Activated naive CD4-positive, alpha-beta T cell treated with anti-CD3 and anti-CD28 coated beads, Interleukin-2, amount 10 ng/mL, durations not matched to agents 7 days and 5 days (primary cell): ENCODE data around the gene PDE4B.

Source experiments
- CTCF ChIA-PET: fragments of 350-600 bp; sonication (Branson Sonifier 250); formaldehyde crosslinking; loops from one replicate; lab custom pipeline; 2021; ENCODE audit warnings: antibody characterized with exemption; lab: Charles Lee
- DNase-seq: peaks from one replicate; pipeline ENCODE4 v3.0.0-alpha.2; 2020
- H3K27ac Mint-ChIP-seq: one replicate; pipeline ENCODE4 v1.8.0; 2021; ENCODE audit warnings: mild to moderate bottlenecking, moderate library complexity, mixed read lengths
- H3K27me3 Mint-ChIP-seq: one replicate; pipeline ENCODE4 v1.8.0; 2021; ENCODE audit warnings: mild to moderate bottlenecking, mixed read lengths
- H3K36me3 Mint-ChIP-seq: one replicate; pipeline ENCODE4 v1.8.0; 2021; ENCODE audit warnings: mixed read lengths
- H3K4me1 Mint-ChIP-seq: one replicate; pipeline ENCODE4 v1.8.0; 2021; ENCODE audit warnings: mixed read lengths
- H3K4me3 Mint-ChIP-seq: one replicate; pipeline ENCODE4 v1.8.0; 2021; ENCODE audit warnings: mild to moderate bottlenecking, moderate library complexity, mixed read lengths
- H3K9me3 Mint-ChIP-seq: one replicate; pipeline ENCODE4 v1.8.0; 2021; ENCODE audit warnings: mixed read lengths

The PDE4B gene

GRCh38 chr1:65939191-65939590 lies 146.5 kb downstream of the PDE4B start:
- Mint-ChIP-seq H3K4me1 (no peaks in the 10 kb centered on the region), H3K27ac (no peak overlapping the region), H3K27me3 (peaks cover 9% of the 10 kb centered on the region), H3K4me3 (no peak overlapping the region), H3K36me3 (no peaks in the 10 kb centered on the region), H3K9me3 (no peaks in the 10 kb centered on the region)
- CTCF ChIA-PET = no interaction called here
- no peak for DNase-seq

GRCh38 chr1:65939636-65940035 lies 146.9 kb downstream of the PDE4B start:
- CTCF ChIA-PET = no interaction called here
- Mint-ChIP-seq H3K27ac (no peak overlapping the region), H3K36me3 (no peaks in the 10 kb centered on the region), H3K9me3 (no peaks in the 10 kb centered on the region), H3K4me1 (no peaks in the 10 kb centered on the region), H3K27me3 (peaks cover 9% of the 10 kb centered on the region), H3K4me3 (no peak overlapping the region)
- DNase-seq = no peak

- no peak overlapping the region for H3K27ac Mint-ChIP-seq
- H3K36me3 Mint-ChIP-seq = no peaks in the 10 kb centered on the region
- H3K27me3 Mint-ChIP-seq = peaks cover 9% of the 10 kb centered on the region
- CTCF ChIA-PET = no interaction called here
- H3K4me1 Mint-ChIP-seq = no peaks in the 10 kb centered on the region
- no peak for DNase-seq
- H3K9me3 Mint-ChIP-seq = no peaks in the 10 kb centered on the region
- H3K4me3 Mint-ChIP-seq = no peak overlapping the region
These were observed 147.4 kb downstream of the PDE4B start for GRCh38 chr1:65940126-65940525.

- H3K4me1 Mint-ChIP-seq = no peaks in the 10 kb centered on the region
- DNase-seq = no peak
- CTCF ChIA-PET = no interaction called here
These were observed 149.8 kb downstream of the PDE4B start for GRCh38 chr1:65942476-65942875.

GRCh38 chr1:65946376-65946775 lies 153.7 kb downstream of the PDE4B start:
- Mint-ChIP-seq H3K4me1 (no peaks in the 10 kb centered on the region), H3K27ac (no peak overlapping the region), H3K9me3 (no peaks in the 10 kb centered on the region), H3K4me3 (no peak overlapping the region), H3K36me3 (no peaks in the 10 kb centered on the region), H3K27me3 (peaks cover 4% of the 10 kb centered on the region)
- CTCF ChIA-PET = interaction anchor here (1.0 kb wide), 1 partner anchor 11 kb away, joined by 4 read pairs; no protein-coding TSS in a partner anchor
- DNase-seq = no peak

More at GRCh38 chr1:65942476-65942875, 149.8 kb downstream of the PDE4B start:
- H3K4me3 Mint-ChIP-seq = no peak overlapping the region
- no peaks in the 10 kb centered on the region for H3K36me3 Mint-ChIP-seq
- H3K9me3 Mint-ChIP-seq = no peaks in the 10 kb centered on the region
- H3K27ac Mint-ChIP-seq = no peak overlapping the region
- H3K27me3 Mint-ChIP-seq = peaks cover 9% of the 10 kb centered on the region

- no peak overlapping the region for H3K4me3 Mint-ChIP-seq
- no peaks in the 10 kb centered on the region for H3K4me1 Mint-ChIP-seq
- no peaks in the 10 kb centered on the region for H3K36me3 Mint-ChIP-seq
- no peaks in the 10 kb centered on the region for H3K9me3 Mint-ChIP-seq
- peaks cover under 1% of the 10 kb centered on the region for H3K27me3 Mint-ChIP-seq
- H3K27ac Mint-ChIP-seq = no peak overlapping the region
- CTCF ChIA-PET = no interaction called here
- DNase-seq = no peak
These were observed 154.3 kb downstream of the PDE4B start for GRCh38 chr1:65946960-65947359.

- no peaks in the 10 kb centered on the region for H3K4me1 Mint-ChIP-seq
- no peak overlapping the region for H3K27ac Mint-ChIP-seq
- CTCF ChIA-PET = interaction anchor here (1.0 to 2.0 kb wide), 2 partner anchors 293 to 498 kb away, joined by 3 to 5 read pairs; no protein-coding TSS in a partner anchor
- no peak for DNase-seq
- H3K27me3 Mint-ChIP-seq = no peaks in the 10 kb centered on the region
- no peak overlapping the region for H3K4me3 Mint-ChIP-seq
- no peaks in the 10 kb centered on the region for H3K36me3 Mint-ChIP-seq
- H3K9me3 Mint-ChIP-seq = no peaks in the 10 kb centered on the region
These were observed 156.0 kb downstream of the PDE4B start for GRCh38 chr1:65948609-65949229.

GRCh38 chr1:65949230-65949626 lies 156.5 kb downstream of the PDE4B start:
- Mint-ChIP-seq H3K4me1 (no peaks in the 10 kb centered on the region), H3K36me3 (no peaks in the 10 kb centered on the region), H3K9me3 (no peaks in the 10 kb centered on the region), H3K4me3 (no peak overlapping the region), H3K27ac (no peak overlapping the region), H3K27me3 (no peaks in the 10 kb centered on the region)
- CTCF ChIA-PET = interaction anchor here (2.0 to 2.1 kb wide), 2 partner anchors 293 to 497 kb away, joined by 5 to 7 read pairs; no protein-coding TSS in a partner anchor
- no peak for DNase-seq

DNA sequence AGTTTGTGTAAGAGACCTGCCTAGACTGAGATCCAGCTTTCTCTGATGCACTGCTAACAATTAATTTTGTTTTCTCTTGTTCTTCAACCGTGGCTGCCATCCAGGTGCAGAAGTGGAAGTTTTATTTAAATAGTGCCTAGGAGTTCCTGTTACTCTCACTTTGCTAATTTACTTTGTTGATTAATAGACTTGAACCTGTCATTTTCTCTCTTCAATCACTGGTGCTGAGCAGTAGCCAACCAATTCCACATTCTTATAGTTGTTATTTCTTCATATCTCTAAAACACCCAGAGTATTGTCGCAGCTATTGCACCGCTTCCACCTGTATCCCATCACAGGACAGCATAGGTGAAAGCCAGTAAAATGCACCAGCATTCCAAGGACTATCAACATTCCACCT lies 157.2 kb downstream of the PDE4B start:
- H3K9me3 Mint-ChIP-seq = no peaks in the 10 kb centered on the region
- CTCF ChIA-PET = interaction anchor here (2.0 to 2.1 kb wide), 2 partner anchors 292 to 497 kb away, joined by 5 to 7 read pairs; no protein-coding TSS in a partner anchor
- no peak overlapping the region for H3K4me3 Mint-ChIP-seq
- no peaks in the 10 kb centered on the region for H3K27me3 Mint-ChIP-seq
- no peak overlapping the region for H3K27ac Mint-ChIP-seq
- H3K36me3 Mint-ChIP-seq = no peaks in the 10 kb centered on the region
- H3K4me1 Mint-ChIP-seq = no peaks in the 10 kb centered on the region
- no peak for DNase-seq

GRCh38 chr1:65952696-65953095 lies 160.0 kb downstream of the PDE4B start:
- no peaks in the 10 kb centered on the region for H3K4me1 Mint-ChIP-seq
- H3K9me3 Mint-ChIP-seq = no peaks in the 10 kb centered on the region
- H3K36me3 Mint-ChIP-seq = no peaks in the 10 kb centered on the region
- H3K27ac Mint-ChIP-seq = no peak overlapping the region
- H3K27me3 Mint-ChIP-seq = no peaks in the 10 kb centered on the region
- no peak overlapping the region for H3K4me3 Mint-ChIP-seq
- DNase-seq = no peak
- CTCF ChIA-PET = interaction anchor here (1.3 to 3.2 kb wide), 2 partner anchors 289 to 494 kb away, joined by 5 to 18 read pairs; no protein-coding TSS in a partner anchor

GRCh38 chr1:65953170-65953569 lies 160.5 kb downstream of the PDE4B start:
- no peaks in the 10 kb centered on the region for H3K36me3 Mint-ChIP-seq
- H3K9me3 Mint-ChIP-seq = no peaks in the 10 kb centered on the region
- H3K27me3 Mint-ChIP-seq = no peaks in the 10 kb centered on the region
- CTCF ChIA-PET = interaction anchor here (1.3 to 3.2 kb wide), 2 partner anchors 289 to 493 kb away, joined by 5 to 18 read pairs; no protein-coding TSS in a partner anchor
- no peak overlapping the region for H3K27ac Mint-ChIP-seq
- H3K4me1 Mint-ChIP-seq = no peaks in the 10 kb centered on the region
- H3K4me3 Mint-ChIP-seq = no peak overlapping the region
- DNase-seq = no peak

DNA sequence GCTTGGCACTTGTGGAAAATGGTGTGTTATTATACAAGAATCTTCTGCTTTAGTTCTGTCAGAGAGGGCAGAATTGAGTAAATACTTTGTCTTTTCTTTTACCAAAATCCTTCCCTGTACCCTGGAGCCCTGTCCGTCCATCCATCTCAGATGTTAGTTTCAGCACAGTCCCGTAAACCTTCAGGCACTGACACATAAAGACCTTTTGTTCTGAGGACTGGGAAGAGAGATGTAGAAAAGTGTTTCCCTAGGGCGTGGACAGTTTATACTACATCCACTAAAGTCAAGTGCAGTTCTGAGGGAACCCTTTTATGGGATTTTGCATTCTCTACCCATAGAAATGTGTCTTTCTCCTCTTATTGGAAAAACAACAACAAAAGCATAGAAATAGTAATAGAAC lies 162.4 kb downstream of the PDE4B start:
- Mint-ChIP-seq H3K27ac (no peak overlapping the region), H3K36me3 (no peaks in the 10 kb centered on the region), H3K9me3 (no peaks in the 10 kb centered on the region), H3K4me3 (no peak overlapping the region), H3K27me3 (no peaks in the 10 kb centered on the region), H3K4me1 (peaks cover 3% of the 10 kb centered on the region)
- no peak for DNase-seq
- CTCF ChIA-PET = interaction anchor here (3.2 to 12.1 kb wide), 2 partner anchors 286 to 492 kb away, joined by 23 to 306 read pairs; no protein-coding TSS in a partner anchor

DNA sequence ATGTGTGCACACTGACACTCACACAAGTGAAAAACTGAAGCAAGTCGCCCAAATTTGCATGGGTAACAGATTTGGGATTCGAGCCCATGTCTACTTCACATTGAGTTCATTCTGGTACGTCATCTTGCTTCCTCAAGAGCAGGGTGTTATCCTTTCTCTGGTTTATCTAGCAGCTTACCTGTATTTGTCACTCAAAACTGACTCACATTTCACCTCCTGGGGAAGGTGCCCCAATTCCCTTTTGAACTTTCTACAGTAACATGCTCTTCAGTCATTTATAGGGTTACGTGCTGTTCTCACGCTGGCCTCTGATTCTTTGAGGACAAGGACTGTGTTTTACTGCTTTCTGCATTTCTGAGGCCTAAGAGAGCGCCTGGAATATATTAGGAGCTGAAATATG lies 162.8 kb downstream of the PDE4B start:
- Mint-ChIP-seq H3K4me3 (no peak overlapping the region), H3K9me3 (no peaks in the 10 kb centered on the region), H3K36me3 (no peaks in the 10 kb centered on the region), H3K4me1 (peaks cover 6% of the 10 kb centered on the region), H3K27me3 (no peaks in the 10 kb centered on the region), H3K27ac (no peak overlapping the region)
- CTCF ChIA-PET = interaction anchor here (1.1 to 12.1 kb wide), 3 partner anchors 268 to 491 kb away, joined by 3 to 306 read pairs (median 23); no protein-coding TSS in a partner anchor
- no peak for DNase-seq

DNA sequence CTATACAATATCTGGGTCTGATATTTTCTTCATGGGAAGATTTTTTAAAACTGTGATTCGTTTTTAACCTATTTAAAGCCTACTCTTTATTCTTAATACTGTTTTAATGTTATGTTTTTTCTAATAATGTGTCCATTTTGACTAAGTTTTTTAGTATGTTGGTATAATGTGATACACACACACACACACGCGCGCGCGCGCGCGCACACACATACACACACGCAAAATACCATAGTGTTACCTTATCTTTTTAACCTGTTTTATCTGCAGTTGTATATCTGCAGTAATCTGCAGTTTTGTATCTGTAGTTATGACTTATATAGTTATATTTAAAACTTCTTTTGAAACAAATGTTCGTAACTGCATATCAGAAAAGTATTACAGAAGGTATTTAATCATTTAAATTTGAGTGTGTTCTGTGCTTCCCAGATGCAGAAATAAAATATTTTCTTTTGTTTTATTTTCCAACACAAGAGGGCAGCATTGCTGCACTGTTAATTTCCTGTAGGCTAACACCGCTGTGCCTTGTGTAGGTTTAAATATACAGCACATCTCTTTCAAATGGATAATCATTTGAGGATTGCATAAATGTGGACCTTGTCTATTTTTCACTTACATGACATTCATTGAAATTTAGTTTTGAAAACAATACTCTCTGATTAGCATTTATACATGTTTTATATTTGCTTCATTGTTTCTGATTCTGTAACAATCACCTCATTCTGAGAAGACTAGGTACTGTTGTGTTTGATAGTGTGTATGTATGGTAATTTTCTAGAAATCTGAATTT lies 166.1 kb downstream of the PDE4B start:
- Mint-ChIP-seq H3K4me3 (no peak overlapping the region), H3K27ac (no peak overlapping the region), H3K36me3 (no peaks in the 10 kb centered on the region), H3K4me1 (peaks cover 6% of the 10 kb centered on the region), H3K27me3 (no peaks in the 10 kb centered on the region), H3K9me3 (no peaks in the 10 kb centered on the region)
- CTCF ChIA-PET = interaction anchor here (0.6 to 12.1 kb wide), 11 partner anchors 13 to 545 kb away, joined by 3 to 306 read pairs (median 4); no protein-coding TSS in a partner anchor
- no peak for DNase-seq
